ENCODE data around the gene ZXDC.

The ZXDC gene

GRCh38 chr3:126394179-126394976, 81.3 kb downstream of the ZXDC start, which contains the start of gene CFAP100:
Gene CFAP100 (plus strand): TSS chr3:126394909. CDS start chr3:126396001, 1,092 bp downstream.
- DNase-seq (ENCODE audit: low read depth) = no peak

DNA sequence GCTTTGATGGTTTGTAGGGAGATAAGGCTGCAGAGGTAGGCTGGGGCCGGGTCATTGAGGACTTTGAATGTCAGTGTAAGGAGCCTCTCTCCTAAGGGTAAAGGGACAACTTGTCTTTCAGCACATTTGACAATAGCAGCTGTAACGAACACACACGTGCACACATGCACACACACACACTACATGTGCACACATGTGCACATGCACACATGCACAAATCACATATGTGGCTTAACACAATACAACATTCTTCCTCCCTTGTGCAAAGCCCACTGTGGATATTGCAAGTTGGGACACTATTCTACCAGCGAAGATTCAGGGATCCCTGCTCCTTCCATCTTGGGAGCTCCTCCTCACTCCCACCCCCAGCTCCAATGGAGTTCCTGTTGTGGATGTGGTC, 82.1 kb downstream of the ZXDC start:
- no peak for DNase-seq (ENCODE audit: low read depth)

DNA sequence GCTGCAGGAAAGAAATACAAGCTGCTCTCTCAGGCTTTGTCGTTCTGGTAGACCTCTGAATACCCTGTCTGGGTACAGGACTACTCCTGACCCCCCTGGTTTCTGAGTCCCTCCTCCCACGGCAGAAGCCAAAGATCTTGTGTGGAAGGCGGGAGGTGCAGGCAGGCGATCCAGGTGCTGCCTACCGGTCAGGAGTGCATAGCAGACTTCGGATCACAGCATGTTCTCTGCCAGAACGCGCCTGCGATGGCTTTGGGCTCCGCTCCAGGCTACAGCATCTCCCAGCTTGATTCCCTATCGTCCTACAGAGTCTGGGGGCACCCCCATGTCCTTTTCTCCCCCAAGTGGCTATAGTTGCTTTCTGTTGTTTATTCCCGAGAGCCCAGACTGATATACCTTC, 83.4 kb downstream of the ZXDC start:
- no peak for DNase-seq (ENCODE audit: low read depth)

GRCh38 chr3:126391631-126392030, 84.1 kb downstream of the ZXDC start:
- no peak for DNase-seq (ENCODE audit: low read depth)

DNA sequence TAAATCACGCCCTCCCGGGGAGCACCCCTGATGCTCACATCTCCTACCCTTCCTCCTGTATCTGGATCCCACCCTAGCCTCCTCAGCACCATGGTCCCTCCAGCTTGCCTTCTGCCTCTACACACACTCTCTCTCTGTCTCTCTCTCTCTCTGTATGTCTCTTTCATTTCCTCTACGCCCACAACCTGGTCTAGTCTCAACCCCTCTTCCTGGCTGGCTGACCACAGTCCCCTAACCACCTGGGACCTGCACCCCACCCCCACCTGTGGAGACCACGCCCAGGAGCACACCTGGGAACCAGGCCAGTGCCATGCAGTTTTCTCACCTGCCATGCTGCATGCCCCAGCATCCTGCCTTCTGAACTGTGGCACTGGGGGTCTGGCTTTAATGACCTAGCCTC, 84.9 kb downstream of the ZXDC start:
- DNase-seq (ENCODE audit: low read depth) = no peak

DNA sequence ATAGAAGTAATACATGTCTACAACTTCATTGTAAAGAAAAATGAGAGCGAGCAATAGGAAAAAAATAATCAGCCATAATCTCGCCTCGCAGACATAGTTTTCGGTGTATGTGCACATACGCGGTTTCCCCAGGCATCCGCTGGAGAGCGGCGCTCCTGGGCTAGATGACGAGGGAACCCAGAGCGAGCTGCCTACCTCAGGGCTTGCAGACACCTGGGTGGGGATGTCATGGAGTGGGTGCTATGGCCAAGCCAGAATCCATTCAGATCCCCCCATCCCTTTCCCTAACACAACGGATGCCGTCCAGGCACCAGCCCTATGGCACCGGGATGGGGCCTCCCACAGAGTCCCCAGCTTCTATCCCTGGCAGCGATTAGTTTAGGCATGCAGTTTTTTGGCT, 85.5 kb downstream of the ZXDC start:
- no peak for DNase-seq (ENCODE audit: low read depth)

DNA sequence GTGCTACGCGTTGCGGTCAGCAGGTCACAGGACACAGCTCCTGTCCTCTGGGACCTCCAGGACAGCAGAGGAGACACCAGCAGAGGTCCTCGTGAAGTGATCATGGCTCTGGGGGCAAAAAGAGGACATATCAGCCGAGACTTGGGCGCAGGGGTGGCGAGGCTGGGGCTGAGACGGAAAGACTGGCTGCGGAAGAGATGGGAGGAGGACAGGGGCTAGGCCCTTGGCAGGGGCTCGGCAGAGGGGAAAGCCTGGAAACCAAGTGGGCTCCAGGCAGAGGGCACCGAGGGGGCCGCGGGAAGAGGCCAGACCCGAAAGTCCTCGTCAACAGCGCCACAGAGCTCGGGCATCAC, 85.9 kb downstream of the ZXDC start:
- DNase-seq (ENCODE audit: low read depth) = no peak

GRCh38 chr3:126389112-126389793, 86.4 kb downstream of the ZXDC start:
- peak; percentile 24 for DNase-seq (ENCODE audit: low read depth)

Measured in GM04503 (cell line).